Astrocyte of the cerebellum (primary cell): ENCODE results near the gene SRP9.
A peak's percentile ranks its signal among the peaks of the same experiment; 100 is the strongest.

Experiments
- DNase-seq: peaks from one replicate; pipeline ENCODE4 v3.0.0-alpha.2; 2011; ENCODE audit warnings: low read depth
- H3K4me3 ChIP-seq: 2 replicates; pipeline ENCODE4 v1.5.1; 2011; ENCODE audit warnings: mild to moderate bottlenecking, low read depth, low read length, moderate library complexity
- CTCF ChIP-seq: IDR thresholded peaks from 2 replicates; pipeline ENCODE4 v1.5.1; 2012; ENCODE audit warnings: low read length, low read depth, moderate library complexity, mild to moderate bottlenecking; ENCODE audit errors: missing control alignments
- in situ Hi-C: cut with HindIII; loops from 2 replicates; pipeline ENCODE4 v1.10.0; 2017; ENCODE audit warnings: low sequenced_read_pairs

SRP9 gene

DNA sequence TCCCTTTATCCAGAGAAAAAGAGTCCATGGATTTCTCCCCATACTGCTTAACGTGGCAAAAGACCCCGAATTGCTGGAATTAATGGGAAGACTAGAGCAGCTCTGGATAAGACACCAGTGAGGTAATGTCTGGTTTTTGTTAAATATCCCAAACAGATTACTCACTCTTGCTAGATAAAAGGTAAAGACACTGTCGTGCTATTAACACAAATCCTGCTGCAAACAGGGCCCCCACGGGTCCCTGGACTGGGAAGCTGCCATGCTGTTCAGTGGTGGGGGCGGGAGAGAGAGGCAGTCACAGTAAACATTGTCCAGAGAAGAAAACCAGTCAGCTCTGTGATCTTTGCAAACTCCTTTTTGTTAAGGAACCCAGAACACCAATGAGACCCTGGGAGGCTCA, 15.2 kb upstream of the SRP9 start:
- H3K4me3 ChIP-seq: no peak overlapping the region
- no peak for TF ChIP-seq CTCF
- DNase-seq: no peak
- in situ Hi-C loops: no loop called here

GRCh38 chr1:225763716-225764548, 13.7 kb upstream of the SRP9 start:
- DNase-seq: no peak
- in situ Hi-C loops: no loop called here
- H3K4me3 ChIP-seq: no peak overlapping the region
- TF ChIP-seq CTCF: no peak

- in situ Hi-C loops: loop anchor here (5.0 kb wide), 1 partner anchor 209 kb away; no protein-coding TSS in a partner anchor
- DNase-seq: no peak
- TF ChIP-seq CTCF: no peak
- no peak overlapping the region for H3K4me3 ChIP-seq
Measured at GRCh38 chr1:225765982-225766674, 11.5 kb upstream of the SRP9 start.

DNA sequence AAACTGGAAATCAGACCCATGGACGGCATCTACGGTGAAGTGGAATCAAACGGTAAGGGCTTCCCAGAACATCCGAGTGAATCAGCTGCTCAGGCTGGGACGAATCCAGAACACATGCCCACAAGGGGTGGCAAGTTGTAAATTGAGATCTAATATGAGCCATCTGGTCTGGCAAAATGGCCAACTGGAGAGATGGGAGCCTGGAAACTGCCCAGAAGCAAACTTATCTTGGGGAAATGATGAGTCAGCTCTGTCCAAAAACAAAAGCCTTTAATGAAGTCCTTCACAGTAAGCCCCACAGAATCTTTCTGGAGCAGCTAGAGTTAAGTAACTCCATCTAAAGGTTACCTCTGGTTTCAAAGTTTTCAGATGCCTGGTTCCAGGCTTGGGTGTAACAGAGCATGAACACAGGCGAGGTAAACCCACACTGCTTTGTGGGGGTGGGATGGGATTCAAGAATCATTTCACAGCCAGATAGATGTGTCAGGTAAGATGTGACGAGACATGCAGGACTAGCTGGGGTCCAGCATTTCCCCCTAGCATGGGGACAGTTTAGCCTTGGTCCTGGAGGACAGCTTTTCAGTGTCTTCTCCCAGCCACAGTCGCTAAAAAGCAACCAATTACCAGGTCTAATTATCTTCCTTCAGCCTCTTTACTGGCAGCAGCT, 10.5 kb upstream of the SRP9 start:
- peak; percentile 89 for DNase-seq
- no peak overlapping the region for H3K4me3 ChIP-seq
- no peak for TF ChIP-seq CTCF
- in situ Hi-C loops: loop anchor here (5.0 kb wide), 1 partner anchor 210 kb away; no protein-coding TSS in a partner anchor

DNA sequence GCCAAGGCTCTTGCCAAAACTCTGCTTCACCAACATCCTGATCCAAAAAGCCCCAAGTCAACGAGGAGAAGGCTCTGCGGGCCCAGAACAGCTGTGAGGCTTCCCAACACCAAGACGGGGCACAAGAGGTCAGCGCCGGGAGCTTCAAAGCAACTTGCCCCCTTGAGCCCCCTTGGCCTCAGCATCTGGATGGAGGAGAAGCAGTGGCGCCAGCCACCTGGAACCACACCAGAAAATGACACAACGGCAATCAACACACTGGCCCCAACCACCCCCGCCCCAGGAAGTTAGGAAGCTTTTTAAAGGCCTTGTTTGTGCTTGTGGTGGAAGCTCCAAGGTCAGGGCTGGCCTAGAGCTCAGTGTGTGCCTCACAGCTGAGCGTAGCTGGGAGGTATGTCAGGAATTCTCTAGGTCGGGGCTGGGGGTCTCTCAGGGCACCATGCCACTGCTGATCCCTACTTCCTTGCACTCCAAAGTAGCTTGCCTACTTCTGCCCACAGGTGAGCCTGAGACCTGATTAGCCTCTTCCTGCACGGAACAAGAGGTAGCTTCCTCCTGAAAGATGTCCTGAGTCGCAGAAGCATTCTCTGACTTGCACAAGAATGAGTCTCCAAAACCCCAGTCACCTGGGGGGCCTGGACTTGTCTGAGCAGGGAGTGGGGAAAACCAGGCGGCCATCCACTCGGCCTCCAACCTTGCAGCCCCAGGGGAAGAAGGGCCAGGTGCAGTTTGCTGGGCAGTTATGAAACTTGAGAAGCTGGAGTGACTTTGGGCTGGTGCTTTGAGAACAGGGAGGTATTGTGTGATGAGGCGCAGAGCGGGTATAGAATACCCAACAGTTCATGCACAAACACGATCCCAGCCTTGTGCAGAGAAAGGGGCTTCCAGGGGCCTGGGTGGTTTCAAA, 9.7 kb upstream of the SRP9 start:
- no peak for DNase-seq
- TF ChIP-seq CTCF: no peak
- no peak overlapping the region for H3K4me3 ChIP-seq
- in situ Hi-C loops: loop anchor here (5.0 kb wide), 1 partner anchor 211 kb away; no protein-coding TSS in a partner anchor
